Ectodermal cell (in vitro differentiated cells): ENCODE measurements around the gene WDSUB1.

Source experiments
- H3K27ac ChIP-seq: 2 replicates; pipeline ENCODE4 v1.7.0; 2013; ENCODE audit warnings: mild to moderate bottlenecking, low read depth, low read length; ENCODE audit not compliant: insufficient read depth, poor library complexity, severe bottlenecking
- H3K27me3 ChIP-seq: 2 replicates; pipeline ENCODE4 v1.7.0; 2013; ENCODE audit warnings: mild to moderate bottlenecking, low read length; ENCODE audit not compliant: insufficient read depth, control insufficient read depth, poor library complexity, severe bottlenecking
- H3K36me3 ChIP-seq: one replicate; pipeline ENCODE4 v1.7.0; 2013; ENCODE audit warnings: low read length; ENCODE audit not compliant: control insufficient read depth, insufficient read depth
- H3K4me1 ChIP-seq: one replicate; pipeline ENCODE4 v1.7.0; 2013; ENCODE audit warnings: low read length; ENCODE audit not compliant: control insufficient read depth, insufficient read depth
- H3K4me3 ChIP-seq: 2 replicates; pipeline ENCODE4 v1.7.0; 2013; ENCODE audit warnings: low read depth, low read length, control low read depth; ENCODE audit not compliant: insufficient read depth
- H3K9me3 ChIP-seq: 2 replicates; pipeline ENCODE4 v1.7.0; 2013; ENCODE audit warnings: mild to moderate bottlenecking, low read length, moderate library complexity; ENCODE audit not compliant: control insufficient read depth
- WGBS, 2 experiments: methylation state at CpG; one replicate each; pipeline ENCODE4 v1.1.7; 2013; ENCODE audit warnings: missing lambda C conversion rate in 2 of 2; 5-methylcytosine and 5-hydroxymethylcytosine counted together

Gene WDSUB1

DNA sequence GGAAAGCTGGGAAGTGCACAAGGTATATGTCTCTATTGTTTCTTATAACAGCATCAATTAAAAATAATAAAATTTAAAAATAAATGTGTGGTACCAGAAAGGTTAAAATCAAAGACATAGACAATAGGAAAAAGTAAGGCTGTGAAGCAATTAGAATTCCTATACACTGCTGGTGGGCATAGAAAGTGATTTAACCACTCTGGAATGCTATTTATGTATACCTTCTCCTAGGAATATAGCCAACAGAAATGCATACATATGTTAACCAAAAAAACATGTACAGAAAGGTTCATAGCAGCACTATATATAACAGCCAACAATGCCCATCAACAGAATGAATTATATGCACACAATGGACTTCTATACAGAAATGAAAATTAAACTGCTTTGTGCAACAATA is 43.0 kb downstream of the WDSUB1 start:
- no peaks in the 10 kb centered on the region for H3K9me3 ChIP-seq
- H3K4me3 ChIP-seq: no peak overlapping the region
- no peak overlapping the region for H3K27ac ChIP-seq
- H3K36me3 ChIP-seq: no peaks in the 10 kb centered on the region
- H3K27me3 ChIP-seq: no peaks in the 10 kb centered on the region
- H3K4me1 ChIP-seq: no peaks in the 10 kb centered on the region

DNA sequence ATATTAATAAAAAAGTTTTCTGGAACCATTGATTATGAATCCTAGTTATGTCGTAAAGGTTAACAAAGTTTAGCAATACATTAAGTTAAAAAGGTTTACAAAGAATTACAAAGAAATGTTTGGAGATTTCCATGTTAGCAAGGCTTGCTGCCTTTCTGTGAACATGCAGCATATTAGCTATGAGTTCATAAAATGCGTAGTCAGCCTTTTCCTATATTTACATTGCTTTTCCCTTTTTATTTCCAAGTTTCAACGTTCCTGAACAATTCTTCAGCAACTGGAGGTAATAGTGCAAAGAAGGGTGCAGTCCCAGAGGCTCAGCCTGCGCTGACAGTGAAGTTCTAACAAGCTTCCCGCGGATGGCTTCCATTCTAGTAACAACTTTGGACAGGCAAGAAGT is 51.6 kb downstream of the WDSUB1 start:
- Histone ChIP-seq H3K27ac (no peak overlapping the region), H3K9me3 (no peaks in the 10 kb centered on the region), H3K27me3 (no peaks in the 10 kb centered on the region), H3K36me3 (no peaks in the 10 kb centered on the region), H3K4me1 (no peaks in the 10 kb centered on the region), H3K4me3 (no peak overlapping the region)
- 93 to 95% methylated on average over 5 to 6 of the region's 6 CpGs for WGBS, 2 experiments

DNA sequence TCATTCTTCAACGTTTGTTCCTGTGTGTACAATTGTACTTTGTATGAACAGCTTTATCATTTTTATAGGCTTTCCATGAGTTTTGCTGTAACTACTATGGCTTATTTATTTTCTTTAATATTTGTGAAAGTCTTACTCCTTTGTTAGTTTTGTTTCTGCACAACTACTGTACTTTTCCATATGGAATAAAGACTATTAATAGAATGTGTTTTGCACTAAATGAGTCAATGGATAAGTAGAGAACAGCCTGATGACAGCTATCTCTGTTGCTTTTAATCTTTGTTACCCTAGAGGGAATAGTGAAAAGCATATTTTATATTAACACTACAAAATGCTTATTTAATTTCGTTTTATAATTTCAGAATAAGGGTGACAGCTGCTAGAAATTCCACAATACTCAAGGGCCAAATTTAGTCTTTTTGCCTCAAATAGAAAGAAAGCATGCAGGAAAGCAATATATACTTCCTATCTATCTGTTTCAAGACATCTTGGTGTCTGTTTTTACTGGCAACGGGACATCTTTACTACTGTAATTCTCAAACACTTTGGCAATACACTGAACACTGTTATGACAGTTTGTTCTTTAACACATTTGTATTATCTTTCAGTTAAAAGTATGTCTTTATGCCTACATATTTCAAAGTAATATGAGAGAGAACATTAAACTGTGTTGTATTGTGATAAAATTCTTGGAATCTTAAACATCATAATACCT is 53.9 kb downstream of the WDSUB1 start:
- 94 to 95% methylated on average over 2 to 3 of the region's 3 CpGs for WGBS, 2 experiments
- Histone ChIP-seq H3K4me3 (no peak overlapping the region), H3K27ac (no peak overlapping the region), H3K27me3 (no peaks in the 10 kb centered on the region), H3K9me3 (no peaks in the 10 kb centered on the region), H3K36me3 (no peaks in the 10 kb centered on the region), H3K4me1 (no peaks in the 10 kb centered on the region)

DNA sequence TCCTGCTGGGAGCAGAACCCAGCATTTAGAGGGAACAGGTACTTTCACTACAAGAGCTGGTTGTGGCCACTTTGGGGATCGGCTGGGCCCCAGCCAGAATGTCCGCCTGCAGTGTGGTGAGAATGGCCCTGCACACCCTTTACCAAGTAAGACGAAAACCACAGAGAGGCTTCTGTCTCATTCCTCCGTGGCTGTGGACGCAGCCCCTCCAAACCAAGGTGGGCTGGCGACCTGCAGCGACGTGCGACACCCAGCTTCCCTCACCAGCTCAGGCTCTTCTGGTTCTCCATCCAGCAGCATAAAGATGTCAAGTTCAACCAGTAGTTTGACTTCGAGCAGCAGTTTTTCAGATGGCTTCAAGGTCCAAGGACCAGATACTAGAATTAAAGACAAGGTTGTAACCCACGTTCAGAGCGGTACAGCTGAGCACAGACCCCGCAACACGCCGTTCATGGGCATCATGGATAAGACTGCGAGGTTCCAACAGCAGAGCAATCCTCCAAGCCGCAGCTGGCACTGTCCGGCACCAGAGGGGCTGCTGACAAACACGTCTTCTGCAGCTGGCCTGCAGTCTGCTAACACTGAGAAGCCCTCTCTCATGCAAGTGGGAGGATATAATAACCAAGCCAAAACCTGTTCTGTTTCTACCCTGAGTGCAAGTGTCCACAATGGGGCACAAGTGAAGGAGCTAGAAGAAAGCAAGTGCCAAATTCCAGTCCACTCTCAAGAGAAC is 56.2 kb downstream of the WDSUB1 start:
- Histone ChIP-seq H3K4me1 (peaks cover 7% of the 10 kb centered on the region), H3K4me3 (no peak overlapping the region), H3K27me3 (no peaks in the 10 kb centered on the region), H3K27ac (no peak overlapping the region), H3K9me3 (no peaks in the 10 kb centered on the region), H3K36me3 (no peaks in the 10 kb centered on the region)
- 95 to 96% methylated on average over 19 of the region's 19 CpGs for WGBS, 2 experiments

DNA sequence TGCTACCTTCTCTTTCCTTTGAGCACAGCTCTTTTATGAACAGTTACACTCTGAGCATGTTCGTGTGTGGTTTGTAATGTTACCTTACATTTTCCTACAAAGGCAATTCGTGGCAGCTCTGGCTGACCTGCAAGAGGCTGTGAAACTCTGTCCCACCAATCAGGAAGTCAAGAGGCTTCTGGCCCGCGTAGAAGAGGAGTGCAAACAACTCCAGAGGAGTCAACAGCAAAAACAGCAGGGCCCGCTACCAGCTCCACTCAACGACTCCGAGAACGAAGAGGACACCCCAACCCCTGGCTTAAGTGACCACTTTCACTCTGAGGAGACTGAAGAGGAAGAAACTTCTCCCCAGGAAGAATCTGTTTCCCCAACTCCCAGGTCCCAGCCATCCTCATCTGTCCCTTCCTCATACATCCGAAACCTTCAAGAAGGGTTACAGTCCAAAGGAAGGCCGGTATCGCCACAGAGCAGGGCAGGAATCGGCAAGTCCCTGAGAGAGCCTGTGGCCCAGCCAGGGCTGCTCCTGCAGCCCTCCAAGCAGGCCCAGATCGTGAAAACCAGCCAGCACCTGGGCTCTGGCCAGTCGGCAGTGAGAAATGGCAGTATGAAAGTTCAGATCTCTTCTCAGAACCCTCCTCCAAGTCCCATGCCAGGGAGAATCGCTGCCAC is 56.9 kb downstream of the WDSUB1 start:
- Histone ChIP-seq H3K27me3 (no peaks in the 10 kb centered on the region), H3K4me1 (peaks cover 7% of the 10 kb centered on the region), H3K36me3 (no peaks in the 10 kb centered on the region), H3K4me3 (no peak overlapping the region), H3K27ac (no peak overlapping the region), H3K9me3 (no peaks in the 10 kb centered on the region)
- WGBS, 2 experiments: 94 to 95% methylated on average over 15 of the region's 15 CpGs

DNA sequence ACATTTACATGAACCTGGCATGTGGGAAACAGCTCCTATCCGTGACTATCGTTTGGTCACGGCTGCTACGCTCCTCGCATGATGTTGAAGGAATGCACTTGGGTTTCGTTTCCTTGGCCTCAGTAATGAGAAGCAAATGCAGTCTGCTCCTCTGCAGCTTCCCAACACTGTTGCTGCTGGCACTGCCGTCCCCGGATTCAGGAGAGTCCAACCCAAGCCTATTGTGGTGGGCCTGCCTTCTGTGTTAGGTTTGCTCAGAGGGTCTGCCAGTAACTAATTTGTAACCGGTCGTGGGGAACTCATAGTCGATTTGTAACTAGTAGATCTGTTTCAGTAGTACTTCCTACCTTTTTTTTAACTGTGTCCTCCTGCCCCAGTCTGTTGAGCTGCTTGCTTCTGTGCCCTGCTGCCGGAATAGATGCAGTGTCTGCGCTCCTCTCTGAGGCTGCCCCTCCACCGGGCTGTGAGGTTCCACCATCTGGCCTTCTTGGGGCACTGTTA is 58.4 kb downstream of the WDSUB1 start:
- Histone ChIP-seq H3K27ac (no peak overlapping the region), H3K4me3 (no peak overlapping the region), H3K36me3 (no peaks in the 10 kb centered on the region), H3K4me1 (peaks cover 7% of the 10 kb centered on the region), H3K27me3 (no peaks in the 10 kb centered on the region), H3K9me3 (no peaks in the 10 kb centered on the region)
- 90 to 92% methylated on average over 14 of the region's 14 CpGs for WGBS, 2 experiments

DNA sequence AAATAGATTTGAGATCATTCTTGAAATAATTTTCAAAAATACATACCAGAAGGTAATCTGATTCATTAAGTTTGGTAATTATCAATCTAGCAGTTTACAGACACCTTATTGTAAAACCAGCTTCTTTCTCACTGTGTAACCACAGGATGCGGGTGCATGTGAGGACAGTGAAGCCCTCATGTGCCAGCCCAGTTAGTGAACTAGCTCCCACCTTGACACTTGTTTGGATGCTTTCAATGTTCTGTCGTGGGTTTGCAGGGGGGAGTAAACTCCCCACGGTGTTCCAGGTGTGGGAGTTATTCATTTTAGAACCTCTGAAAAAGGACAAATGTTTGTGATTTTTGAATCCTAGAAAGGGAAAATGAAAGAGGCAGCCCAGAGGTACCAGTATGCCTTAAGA is 59.0 kb downstream of the WDSUB1 start:
- no peaks in the 10 kb centered on the region for H3K36me3 ChIP-seq

DNA sequence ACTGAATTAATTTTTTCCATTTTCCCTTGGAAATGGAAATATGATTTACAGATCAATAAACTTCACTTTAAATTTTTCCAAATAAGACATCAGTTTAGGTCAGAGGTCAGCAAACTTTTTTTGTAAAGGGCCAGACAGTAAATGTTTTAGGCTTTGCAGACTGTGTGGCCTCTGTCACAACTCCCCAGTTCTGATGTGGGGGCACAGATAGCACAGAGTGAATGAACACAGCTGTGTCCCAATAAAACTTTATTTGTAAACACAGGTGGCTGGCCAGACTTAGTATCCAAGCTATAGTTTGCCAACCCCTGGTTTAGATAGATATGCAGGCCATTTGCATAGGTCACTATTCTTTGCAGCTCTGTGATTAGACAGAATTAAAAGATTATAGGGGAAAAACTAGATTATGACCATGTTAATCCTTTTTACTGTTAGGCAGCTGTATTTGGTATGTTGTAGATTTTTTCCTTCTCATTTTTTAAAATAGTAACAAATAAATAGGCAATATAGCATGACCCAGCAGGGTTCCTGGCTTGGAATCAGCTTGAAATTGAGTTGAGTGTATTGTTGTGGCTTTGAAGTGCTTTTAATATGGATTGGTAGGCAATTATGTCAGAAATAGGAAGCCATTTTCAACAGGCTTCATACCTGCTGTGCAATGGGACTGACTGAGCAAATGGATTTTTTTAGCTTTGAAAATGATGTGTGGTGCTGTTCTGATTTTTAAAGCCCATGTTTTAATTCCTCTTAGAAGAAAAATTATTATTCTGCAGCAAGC is 59.7 kb downstream of the WDSUB1 start:
- no peak overlapping the region for H3K4me3 ChIP-seq
- no peaks in the 10 kb centered on the region for H3K9me3 ChIP-seq
- peaks cover 7% of the 10 kb centered on the region for H3K4me1 ChIP-seq
- no peaks in the 10 kb centered on the region for H3K27me3 ChIP-seq
- H3K27ac ChIP-seq: no peak overlapping the region
- H3K36me3 ChIP-seq: no peaks in the 10 kb centered on the region

More for the DNA sequence above, 59.0 kb downstream of the WDSUB1 start:
- H3K27me3 ChIP-seq: no peaks in the 10 kb centered on the region
- H3K27ac ChIP-seq: no peak overlapping the region
- WGBS, 2 experiments: 62 to 63% methylated on average over 3 of the region's 3 CpGs
- no peak overlapping the region for H3K4me3 ChIP-seq
- peaks cover 7% of the 10 kb centered on the region for H3K4me1 ChIP-seq
- H3K9me3 ChIP-seq: no peaks in the 10 kb centered on the region

DNA sequence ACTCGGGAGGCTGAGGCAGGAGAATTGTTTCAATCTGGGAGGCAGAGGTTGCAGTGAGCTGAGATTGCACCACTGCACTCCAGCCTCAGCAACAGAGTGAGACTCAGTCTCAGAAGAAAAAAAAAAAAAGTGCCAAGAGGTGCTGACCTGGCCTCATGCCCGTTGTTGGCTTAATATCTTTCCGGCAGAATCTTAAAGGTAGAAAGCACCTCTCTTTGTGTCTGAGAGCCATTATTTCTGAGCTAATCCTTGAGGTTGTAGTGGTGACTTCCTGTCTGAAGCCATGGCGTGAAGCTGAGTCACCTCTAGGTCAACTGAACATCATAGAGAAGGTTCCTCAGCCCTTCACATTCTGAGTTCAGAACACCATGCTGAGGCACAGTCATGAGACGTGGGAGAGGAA is 60.4 kb downstream of the WDSUB1 start:
- Histone ChIP-seq H3K9me3 (no peaks in the 10 kb centered on the region), H3K36me3 (no peaks in the 10 kb centered on the region), H3K4me1 (peaks cover 7% of the 10 kb centered on the region), H3K4me3 (no peak overlapping the region), H3K27ac (no peak overlapping the region), H3K27me3 (no peaks in the 10 kb centered on the region)
- 91 to 95% methylated on average over 4 to 5 of the region's 5 CpGs for WGBS, 2 experiments
